ENCODE measurements around the gene CSNK1A1. TPM values are rescaled to one million over a fixed set of nuclear protein-coding genes. Genes with fewer than 3 reads are reported as not detected.

The CSNK1A1 gene
- total RNA-seq, 4 donors from 2014 or later = 264 to 414 (median 344) TPM

GRCh38 chr5:149552038-149552494 lies 827 bp upstream of the CSNK1A1 start:
- Histone ChIP-seq H3K4me1 (peaks cover 0 to 36% (median 7%) of the 10 kb centered on the region in 3 donors), H3K27ac (peak overlapping the region; percentile 76 to 99 (median 94)), H3K36me3 (peaks cover 0 to 17% of the 10 kb centered on the region in 2 donors), H3K4me3 (peak overlapping the region; percentile 37 to 72), H3K27me3 (no peaks in the 10 kb centered on the region), H3K9me3 (no peaks in the 10 kb centered on the region)
- TF ChIP-seq POLR2AphosphoS5 (IDR thresholded peaks at IDR 0.05) = no peak
- peak in 1 of 4 experiments; percentile 11 for TF ChIP-seq CTCF (IDR thresholded peaks at IDR 0.05)
- TF ChIP-seq POLR2A (IDR thresholded peaks at IDR 0.05) = no peak
- TF ChIP-seq EP300 (IDR thresholded peaks at IDR 0.05) = no peak
- no peak for ATAC-seq
- WGBS, 2 donors (ENCODE audit: low coverage in 1 of 2) = 31 to 33% methylated on average over 5 to 6 of the region's 6 CpGs

DNA sequence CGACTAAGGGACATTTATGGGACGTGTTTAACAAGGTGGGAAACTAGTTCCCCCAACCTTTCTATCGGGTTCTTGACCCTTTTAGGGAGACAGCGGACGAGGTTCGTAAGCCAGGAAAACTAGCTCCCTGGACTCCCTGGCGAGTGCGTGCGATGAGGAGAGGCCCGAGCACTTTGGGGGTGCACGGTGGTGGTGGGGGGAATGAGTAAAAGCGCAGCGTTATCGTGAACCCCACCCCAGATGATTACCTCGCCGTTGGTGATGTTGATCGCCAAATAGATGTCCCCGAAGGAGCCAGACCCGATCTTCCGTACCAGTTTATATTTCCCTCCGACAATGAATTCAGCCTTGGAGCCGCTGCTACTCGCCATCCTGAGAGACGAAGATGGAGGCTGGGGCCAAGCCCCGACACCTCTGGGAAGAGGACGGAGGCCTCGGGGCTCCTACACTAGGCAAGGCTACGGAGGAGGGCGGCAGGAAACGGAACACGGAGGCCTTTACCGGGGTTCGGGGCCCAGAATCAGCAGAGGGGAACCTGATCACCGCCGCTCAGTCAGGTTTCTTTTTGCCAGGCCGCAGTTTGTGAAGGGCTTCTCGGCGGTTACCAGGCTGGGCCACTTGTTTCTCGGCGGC lies 529 bp downstream of the CSNK1A1 start:
- peaks cover 0 to 29% of the 10 kb centered on the region in 2 donors for H3K36me3 ChIP-seq
- H3K27ac ChIP-seq = peak overlapping the region; percentile 78 to 99 (median 94)
- no peaks in the 10 kb centered on the region for H3K9me3 ChIP-seq
- peaks cover 3 to 50% (median 11%) of the 10 kb centered on the region in 3 donors for H3K4me1 ChIP-seq
- 0% methylated on average over 15 to 22 of the region's 40 CpGs for WGBS, 2 donors (ENCODE audit: low coverage in 1 of 2)
- H3K4me3 ChIP-seq = peak overlapping the region; percentile 55 to 72
- no peaks in the 10 kb centered on the region for H3K27me3 ChIP-seq
- TF ChIP-seq CTCF (IDR thresholded peaks at IDR 0.05) (no peak), POLR2AphosphoS5 (IDR thresholded peaks at IDR 0.05) (no peak), EP300 (IDR thresholded peaks at IDR 0.05) (no peak), POLR2A (IDR thresholded peaks at IDR 0.05) (no peak)
- ATAC-seq = no peak

- TF ChIP-seq POLR2AphosphoS5 (IDR thresholded peaks at IDR 0.05) (peak; percentile 49), POLR2A (IDR thresholded peaks at IDR 0.05) (no peak), EP300 (IDR thresholded peaks at IDR 0.05) (no peak)
- 0 to 1% methylated on average over 11 to 12 of the region's 12 CpGs for WGBS, 2 donors (ENCODE audit: low coverage in 1 of 2)
These were observed 1.0 kb downstream of the CSNK1A1 start for GRCh38 chr5:149550268-149550583.

GRCh38 chr5:149549461-149550267 lies 1.6 kb downstream of the CSNK1A1 start:
- Histone ChIP-seq H3K4me3 (peak overlapping the region; percentile 55 to 72), H3K36me3 (peaks cover 0 to 40% of the 10 kb centered on the region in 2 donors), H3K27ac (peak overlapping the region; percentile 78 to 99 (median 91)), H3K9me3 (no peaks in the 10 kb centered on the region), H3K4me1 (peaks cover 3 to 60% (median 15%) of the 10 kb centered on the region in 3 donors), H3K27me3 (no peaks in the 10 kb centered on the region)
- ATAC-seq = no peak
- WGBS, 2 donors (ENCODE audit: low coverage in 1 of 2) = 0 to 2% methylated on average over 17 to 24 of the region's 25 CpGs
- TF ChIP-seq POLR2AphosphoS5 (IDR thresholded peaks at IDR 0.05) (peak; percentile 30), CTCF (IDR thresholded peaks at IDR 0.05) (no peak)

More at GRCh38 chr5:149550268-149550583, 1.0 kb downstream of the CSNK1A1 start:
- Histone ChIP-seq H3K4me1 (peaks cover 3 to 55% (median 14%) of the 10 kb centered on the region in 3 donors), H3K4me3 (peak overlapping the region; percentile 55 to 72), H3K9me3 (no peaks in the 10 kb centered on the region), H3K27me3 (no peaks in the 10 kb centered on the region), H3K36me3 (peaks cover 0 to 34% of the 10 kb centered on the region in 2 donors), H3K27ac (peak overlapping the region; percentile 78 to 99 (median 94))
- ATAC-seq = no peak

- Histone ChIP-seq H3K36me3 (peaks cover 0 to 42% of the 10 kb centered on the region in 2 donors), H3K27me3 (no peaks in the 10 kb centered on the region), H3K4me3 (peak overlapping the region in 1 of 2 donors; percentile 72), H3K4me1 (peaks cover 19 to 76% (median 29%) of the 10 kb centered on the region in 3 donors), H3K9me3 (no peaks in the 10 kb centered on the region), H3K27ac (peak overlapping the region; percentile 9 to 99 (median 59))
- no peak for TF ChIP-seq POLR2A (IDR thresholded peaks at IDR 0.05)
- no peak for TF ChIP-seq EP300 (IDR thresholded peaks at IDR 0.05)
- no peak for TF ChIP-seq CTCF (IDR thresholded peaks at IDR 0.05)
- TF ChIP-seq POLR2AphosphoS5 (IDR thresholded peaks at IDR 0.05) = peak; percentile 3
- no peak for ATAC-seq
These were observed 4.3 kb downstream of the CSNK1A1 start for GRCh38 chr5:149546974-149547373.

Data from gastroesophageal sphincter (tissue), 4 donors.